Measurements from ENCODE around the gene SRL. TPM values are rescaled to one million over a fixed set of nuclear protein-coding genes. Genes with fewer than 3 reads are reported as not detected.

The SRL gene
- total and polyA plus RNA-seq, 10 donors, result 0.57 to 5.8 (median 3.1) TPM

- intact Hi-C loops (cut with DNase I; ENCODE audit: low total_unique reads), result no loop called here
- no peak overlapping the region for H3K4me3 ChIP-seq
- no peaks in the 10 kb centered on the region for H3K36me3 ChIP-seq
- peaks cover 0 to 27% (median 15%) of the 10 kb centered on the region in 6 donors for H3K4me1 ChIP-seq
- peaks cover 0 to 7% (median 0%) of the 10 kb centered on the region in 7 donors for H3K27me3 ChIP-seq (replicated peaks in 1 of 7)
- no peak for DNase-seq
- H3K27ac ChIP-seq, result no peak overlapping the region
- H3K9me3 ChIP-seq, result no peaks in the 10 kb centered on the region
- 16 to 52% (median 22%) methylated on average over 9 to 10 of the region's 10 CpGs for WGBS, 5 donors
- TF ChIP-seq, protein P1, sequence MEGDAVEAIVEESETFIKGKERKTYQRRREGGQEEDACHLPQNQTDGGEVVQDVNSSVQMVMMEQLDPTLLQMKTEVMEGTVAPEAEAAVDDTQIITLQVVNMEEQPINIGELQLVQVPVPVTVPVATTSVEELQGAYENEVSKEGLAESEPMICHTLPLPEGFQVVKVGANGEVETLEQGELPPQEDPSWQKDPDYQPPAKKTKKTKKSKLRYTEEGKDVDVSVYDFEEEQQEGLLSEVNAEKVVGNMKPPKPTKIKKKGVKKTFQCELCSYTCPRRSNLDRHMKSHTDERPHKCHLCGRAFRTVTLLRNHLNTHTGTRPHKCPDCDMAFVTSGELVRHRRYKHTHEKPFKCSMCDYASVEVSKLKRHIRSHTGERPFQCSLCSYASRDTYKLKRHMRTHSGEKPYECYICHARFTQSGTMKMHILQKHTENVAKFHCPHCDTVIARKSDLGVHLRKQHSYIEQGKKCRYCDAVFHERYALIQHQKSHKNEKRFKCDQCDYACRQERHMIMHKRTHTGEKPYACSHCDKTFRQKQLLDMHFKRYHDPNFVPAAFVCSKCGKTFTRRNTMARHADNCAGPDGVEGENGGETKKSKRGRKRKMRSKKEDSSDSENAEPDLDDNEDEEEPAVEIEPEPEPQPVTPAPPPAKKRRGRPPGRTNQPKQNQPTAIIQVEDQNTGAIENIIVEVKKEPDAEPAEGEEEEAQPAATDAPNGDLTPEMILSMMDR (IDR thresholded peaks at IDR 0.05 in 8 of 11, conservative IDR thresholded peaks at IDR 0.05 in 3 of 11), result no peak
- TF ChIP-seq POLR2A (IDR thresholded peaks at IDR 0.05) (no peak), POLR2AphosphoS5 (IDR thresholded peaks at IDR 0.05) (no peak)
Measured at GRCh38 chr16:4206680-4207079, 35.2 kb downstream of the SRL start.

DNA sequence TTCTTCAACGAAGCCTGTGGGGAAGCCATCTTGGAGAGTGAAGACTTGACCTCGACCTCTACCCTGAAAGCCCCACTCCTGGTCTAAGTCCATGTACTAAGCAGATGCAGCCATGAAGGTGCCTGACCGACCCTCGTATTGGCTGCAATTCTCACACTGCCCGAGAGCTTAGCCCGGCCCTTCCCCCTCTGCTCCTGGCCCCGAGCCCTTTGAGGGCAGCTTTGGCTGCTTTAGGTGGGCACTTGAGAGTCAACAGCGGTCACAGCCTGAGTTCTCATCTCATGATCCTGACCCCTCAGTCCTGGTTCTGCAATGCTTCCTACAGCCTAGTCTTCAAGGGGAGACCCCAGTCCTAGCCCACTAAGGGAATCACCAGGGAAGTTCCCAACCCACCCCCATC, 35.9 kb downstream of the SRL start:
- H3K4me1 ChIP-seq, result peaks cover 0 to 27% (median 15%) of the 10 kb centered on the region in 6 donors
- H3K27ac ChIP-seq, result no peak overlapping the region
- H3K27me3 ChIP-seq (replicated peaks in 1 of 7), result peaks cover 0 to 7% (median 0%) of the 10 kb centered on the region in 7 donors
- intact Hi-C loops (cut with DNase I; ENCODE audit: low total_unique reads), result no loop called here
- no peaks in the 10 kb centered on the region for H3K36me3 ChIP-seq
- no peak for DNase-seq
- H3K4me3 ChIP-seq, result no peak overlapping the region
- TF ChIP-seq, protein P1 (IDR thresholded peaks at IDR 0.05 in 8 of 11, conservative IDR thresholded peaks at IDR 0.05 in 3 of 11), result no peak
- TF ChIP-seq POLR2A (IDR thresholded peaks at IDR 0.05) (no peak), POLR2AphosphoS5 (IDR thresholded peaks at IDR 0.05) (no peak)
- no peaks in the 10 kb centered on the region for H3K9me3 ChIP-seq
- WGBS, 5 donors, result 85 to 93% (median 87%) methylated on average over 8 of the region's 8 CpGs

- no peak overlapping the region for H3K27ac ChIP-seq
- H3K27me3 ChIP-seq (replicated peaks in 1 of 7), result peaks cover 0 to 7% (median 0%) of the 10 kb centered on the region in 7 donors
- H3K4me3 ChIP-seq, result no peak overlapping the region
- TF ChIP-seq, protein P1 (IDR thresholded peaks at IDR 0.05 in 8 of 11, conservative IDR thresholded peaks at IDR 0.05 in 3 of 11), result no peak
- TF ChIP-seq POLR2AphosphoS5 (IDR thresholded peaks at IDR 0.05) (no peak), POLR2A (IDR thresholded peaks at IDR 0.05) (no peak)
- no peaks in the 10 kb centered on the region for H3K36me3 ChIP-seq
- intact Hi-C loops (cut with DNase I; ENCODE audit: low total_unique reads), result no loop called here
- WGBS, 5 donors, result 83 to 98% (median 93%) methylated on average over 9 of the region's 9 CpGs
- H3K9me3 ChIP-seq, result no peaks in the 10 kb centered on the region
- DNase-seq, result no peak
- H3K4me1 ChIP-seq, result peaks cover 0 to 35% (median 22%) of the 10 kb centered on the region in 6 donors
Measured at GRCh38 chr16:4204521-4204920, 37.4 kb downstream of the SRL start.

DNA sequence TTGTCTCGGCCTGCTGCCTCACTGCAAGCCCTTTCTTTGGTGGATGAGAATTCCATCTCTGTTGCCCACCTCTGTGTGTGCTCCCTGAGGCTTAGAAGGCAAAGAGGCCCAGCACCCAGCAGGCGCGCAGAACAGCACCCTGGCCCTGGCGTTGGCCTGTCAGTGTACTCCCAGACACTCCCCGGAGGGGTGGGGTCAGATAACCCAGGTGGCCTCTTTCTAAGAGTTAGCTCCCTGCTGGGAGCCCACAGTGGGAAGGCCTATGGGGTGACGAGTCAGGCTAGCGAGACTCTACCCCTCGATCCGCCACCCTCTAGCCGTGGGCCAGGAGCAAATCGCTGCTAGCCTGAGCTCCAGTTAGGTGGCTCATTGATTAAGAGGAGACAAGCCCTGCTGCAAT, 38.1 kb downstream of the SRL start:
- no peak for DNase-seq
- Histone ChIP-seq H3K9me3 (no peaks in the 10 kb centered on the region), H3K27me3 (replicated peaks in 1 of 7) (peaks cover 0 to 7% (median 0%) of the 10 kb centered on the region in 7 donors), H3K27ac (no peak overlapping the region), H3K4me3 (no peak overlapping the region), H3K36me3 (no peaks in the 10 kb centered on the region), H3K4me1 (peaks cover 0 to 35% (median 22%) of the 10 kb centered on the region in 6 donors)
- no peak for TF ChIP-seq POLR2A (IDR thresholded peaks at IDR 0.05)
- TF ChIP-seq, protein P1 (IDR thresholded peaks at IDR 0.05 in 8 of 11, conservative IDR thresholded peaks at IDR 0.05 in 3 of 11), result no peak
- WGBS, 5 donors, result 89 to 94% (median 92%) methylated on average over 9 to 11 of the region's 11 CpGs
- intact Hi-C loops (cut with DNase I; ENCODE audit: low total_unique reads), result no loop called here
